ENCODE data around the gene PLA2G10. TPM values are rescaled to one million over a fixed set of nuclear protein-coding genes. Genes with fewer than 3 reads are reported as not detected.
A peak's percentile ranks its signal among the peaks of the same experiment; 100 is the strongest.

The PLA2G10 gene
- total and polyA plus RNA-seq, 9 of the 15 experiments (the other 6 are each of a cell fraction or from before 2014, with no cell fraction given) = not detected

- H3K4me1 ChIP-seq (replicated peaks in 1 of 2; ENCODE audit: control insufficient read depth in 2 of 2, insufficient read depth in 2 of 2, low read length in 2 of 2) = no peaks in the 10 kb centered on the region; a peak in 1 of 5 replicates
- H3K9ac ChIP-seq (ENCODE audit: insufficient read depth in 1 of 2, low read depth in 2 of 2, low read length in 2 of 2) = no peak overlapping the region
- ChIA-PET POLR2A (no interaction called here), CTCF (ENCODE audit: low intra/inter-chr PET ratio) (no interaction called here)
- no peaks in the 10 kb centered on the region for H3K9me3 ChIP-seq (replicated peaks; ENCODE audit: control insufficient read depth, insufficient read depth, low read depth, low read length)
- no peaks in the 10 kb centered on the region for H3K9me1 ChIP-seq (ENCODE audit: control insufficient read depth, insufficient read depth, low read length)
- FAIRE-seq (no peak), ATAC-seq (no peak), DNase-seq (ENCODE audit: extremely low read depth in 1 of 4, low spot score in 3 of 4) (no peak)
- TF ChIP-seq FOXK1 (CRISPR knock-in tag; IDR thresholded peaks at IDR 0.05; ENCODE audit: borderline replicate concordance) = no peak
- peak; percentile 41; the same call in 1 of the 2 replicates for TF ChIP-seq POLR2AphosphoS2 (IDR thresholded peaks at IDR 0.05; ENCODE audit: low read length)
- no peak for TF ChIP-seq DNMT1 (IDR thresholded peaks at IDR 0.05)
- no TSS peak for BruUV-seq (replicated peaks)
- intact Hi-C loops (cut with micrococcal nuclease) (no loop called here), in situ Hi-C loops (cut with MboI) (no loop called here)
- WGBS (ENCODE audit: insufficient coverage, low coverage, missing lambda C conversion rate) = 84% methylated on average over 4 of the region's 4 CpGs
- peaks cover 35% of the 10 kb centered on the region for H3K36me3 ChIP-seq (ENCODE audit: control insufficient read depth, insufficient read depth, low read length)
- H2AFZ ChIP-seq (ENCODE audit: low read depth, low read length) = no peak overlapping the region
- H3K79me2 ChIP-seq (ENCODE audit: control insufficient read depth, insufficient read depth, low read length) = no peaks in the 10 kb centered on the region
- H3K4me2 ChIP-seq (ENCODE audit: insufficient read depth, low read length) = no peak overlapping the region
- no peak overlapping the region for H3K4me3 ChIP-seq
- H3K27ac ChIP-seq (ENCODE audit: extremely low read depth, low read depth, low read length) = no peak overlapping the region
- no peaks in the 10 kb centered on the region for H3K27me3 ChIP-seq (ENCODE audit: control insufficient read depth in 2 of 2, insufficient read depth in 2 of 2, low read length in 2 of 2)
- 0 out of 2 replicates have a peak, but pooled peaks cover 1% of the 10 kb centered on the region for H4K20me1 ChIP-seq (replicated peaks; ENCODE audit: control insufficient read depth, insufficient read depth, low read length)
These were observed 24.3 kb downstream of the PLA2G10 start for GRCh38 chr16:14669776-14670175.

- Histone ChIP-seq H4K20me1 (replicated peaks; ENCODE audit: control insufficient read depth, insufficient read depth, low read length) (0 out of 2 replicates have a peak, but pooled peaks cover 5% of the 10 kb centered on the region), H3K79me2 (ENCODE audit: control insufficient read depth, insufficient read depth, low read length) (no peaks in the 10 kb centered on the region), H3K27me3 (ENCODE audit: control insufficient read depth in 2 of 2, insufficient read depth in 2 of 2, low read length in 2 of 2) (no peaks in the 10 kb centered on the region), H3K27ac (ENCODE audit: extremely low read depth, low read depth, low read length) (no peak overlapping the region), H3K9ac (ENCODE audit: insufficient read depth in 1 of 2, low read depth in 2 of 2, low read length in 2 of 2) (no peak overlapping the region), H3K9me1 (ENCODE audit: control insufficient read depth, insufficient read depth, low read length) (no peaks in the 10 kb centered on the region), H3K4me2 (ENCODE audit: insufficient read depth, low read length) (no peak overlapping the region), H3K4me3 (no peak overlapping the region), H2AFZ (ENCODE audit: low read depth, low read length) (no peak overlapping the region), H3K4me1 (replicated peaks in 1 of 2; ENCODE audit: control insufficient read depth in 2 of 2, insufficient read depth in 2 of 2, low read length in 2 of 2) (no peaks in the 10 kb centered on the region; a peak in 1 of 5 replicates), H3K36me3 (ENCODE audit: control insufficient read depth, insufficient read depth, low read length) (peaks cover 46% of the 10 kb centered on the region), H3K9me3 (replicated peaks; ENCODE audit: control insufficient read depth, insufficient read depth, low read depth, low read length) (no peaks in the 10 kb centered on the region)
- no peak for ATAC-seq
- DNase-seq (ENCODE audit: extremely low read depth in 1 of 4, low spot score in 3 of 4) = no peak
- in situ Hi-C loops (cut with MboI) = no loop called here
- 93% methylated on average over 7 of the region's 7 CpGs for WGBS (ENCODE audit: insufficient coverage, low coverage, missing lambda C conversion rate)
- no peak for FAIRE-seq
- no TSS peak for BruUV-seq (replicated peaks)
- intact Hi-C loops (cut with micrococcal nuclease) = no loop called here
- POLR2A ChIA-PET = no interaction called here
- CTCF ChIA-PET (ENCODE audit: low intra/inter-chr PET ratio) = no interaction called here
- TF ChIP-seq, protein P1, sequence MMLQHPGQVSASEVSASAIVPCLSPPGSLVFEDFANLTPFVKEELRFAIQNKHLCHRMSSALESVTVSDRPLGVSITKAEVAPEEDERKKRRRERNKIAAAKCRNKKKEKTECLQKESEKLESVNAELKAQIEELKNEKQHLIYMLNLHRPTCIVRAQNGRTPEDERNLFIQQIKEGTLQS (IDR thresholded peaks at IDR 0.05) = no peak
- TF ChIP-seq, protein P1 (CRISPR knock-in tag; conservative IDR thresholded peaks at IDR 0.05) = no peak
- TF ChIP-seq NFE2 (IDR thresholded peaks at IDR 0.05; ENCODE audit: low read depth) (no peak), SIX5 (IDR thresholded peaks at IDR 0.05; ENCODE audit: borderline replicate concordance in 1 of 2, insufficient read depth in 1 of 2, low read depth in 1 of 2, low read length in 2 of 2) (no peak), ZFP36 (IDR thresholded peaks at IDR 0.05; ENCODE audit: low read depth, low read length, partially characterized antibody) (no peak), RNF2 (IDR thresholded peaks at IDR 0.05) (no peak), MCM5 (IDR thresholded peaks at IDR 0.05; ENCODE audit: low read depth) (no peak), ZC3H4 (CRISPR knock-in tag; IDR thresholded peaks at IDR 0.05; ENCODE audit: borderline replicate concordance) (no peak), NCOA6 (IDR thresholded peaks at IDR 0.05) (no peak), KDM5B (IDR thresholded peaks at IDR 0.05; ENCODE audit: insufficient replicate concordance, low read depth, low read length) (no peak)
- TF ChIP-seq, protein P2, sequence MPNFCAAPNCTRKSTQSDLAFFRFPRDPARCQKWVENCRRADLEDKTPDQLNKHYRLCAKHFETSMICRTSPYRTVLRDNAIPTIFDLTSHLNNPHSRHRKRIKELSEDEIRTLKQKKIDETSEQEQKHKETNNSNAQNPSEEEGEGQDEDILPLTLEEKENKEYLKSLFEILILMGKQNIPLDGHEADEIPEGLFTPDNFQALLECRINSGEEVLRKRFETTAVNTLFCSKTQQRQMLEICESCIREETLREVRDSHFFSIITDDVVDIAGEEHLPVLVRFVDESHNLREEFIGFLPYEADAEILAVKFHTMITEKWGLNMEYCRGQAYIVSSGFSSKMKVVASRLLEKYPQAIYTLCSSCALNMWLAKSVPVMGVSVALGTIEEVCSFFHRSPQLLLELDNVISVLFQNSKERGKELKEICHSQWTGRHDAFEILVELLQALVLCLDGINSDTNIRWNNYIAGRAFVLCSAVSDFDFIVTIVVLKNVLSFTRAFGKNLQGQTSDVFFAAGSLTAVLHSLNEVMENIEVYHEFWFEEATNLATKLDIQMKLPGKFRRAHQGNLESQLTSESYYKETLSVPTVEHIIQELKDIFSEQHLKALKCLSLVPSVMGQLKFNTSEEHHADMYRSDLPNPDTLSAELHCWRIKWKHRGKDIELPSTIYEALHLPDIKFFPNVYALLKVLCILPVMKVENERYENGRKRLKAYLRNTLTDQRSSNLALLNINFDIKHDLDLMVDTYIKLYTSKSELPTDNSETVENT (CRISPR knock-in tag; IDR thresholded peaks at IDR 0.05) = no peak
These were observed 25.4 kb downstream of the PLA2G10 start for GRCh38 chr16:14668556-14669223.
